Dermis blood vessel endothelial cell (primary cell): ENCODE data around the gene PLCD3. TPM values are rescaled to one million over a fixed set of nuclear protein-coding genes. Genes with fewer than 3 reads are reported as not detected.

ENCODE experiments used
- DNase-seq: peaks from one replicate; pipeline ENCODE4 v3.0.0; 2010
- total RNA-seq: library from RNA; depleted of rRNA; stranded (reverse); fragments of >200 nt; gene quantifications from 2 replicates; pipeline ENCODE4 v1.2.3, GENCODE V29; 2014

The PLCD3 gene
- total RNA-seq, 1 donor from 2014 or later, result 51.4 TPM

GRCh38 chr17:45101883-45102811, 30.2 kb downstream of the PLCD3 start:
- DNase-seq, result no peak

DNA sequence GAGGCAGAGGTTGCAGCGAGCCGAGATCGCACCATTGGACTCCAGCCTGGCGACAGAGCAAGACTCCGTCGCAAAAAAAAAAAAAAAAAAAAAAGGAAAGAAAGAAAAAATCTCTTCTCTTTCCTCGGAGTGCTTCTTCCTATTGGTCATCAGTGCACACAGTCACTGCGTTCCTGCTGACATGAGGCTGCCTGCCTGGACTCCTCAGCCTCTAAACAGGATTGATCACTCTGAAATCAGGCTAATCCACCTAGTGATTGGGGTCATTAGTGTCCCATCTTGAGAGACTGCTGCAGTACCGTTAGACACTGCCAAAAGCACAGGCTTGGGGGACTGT, 30.8 kb downstream of the PLCD3 start:
- no peak for DNase-seq

DNA sequence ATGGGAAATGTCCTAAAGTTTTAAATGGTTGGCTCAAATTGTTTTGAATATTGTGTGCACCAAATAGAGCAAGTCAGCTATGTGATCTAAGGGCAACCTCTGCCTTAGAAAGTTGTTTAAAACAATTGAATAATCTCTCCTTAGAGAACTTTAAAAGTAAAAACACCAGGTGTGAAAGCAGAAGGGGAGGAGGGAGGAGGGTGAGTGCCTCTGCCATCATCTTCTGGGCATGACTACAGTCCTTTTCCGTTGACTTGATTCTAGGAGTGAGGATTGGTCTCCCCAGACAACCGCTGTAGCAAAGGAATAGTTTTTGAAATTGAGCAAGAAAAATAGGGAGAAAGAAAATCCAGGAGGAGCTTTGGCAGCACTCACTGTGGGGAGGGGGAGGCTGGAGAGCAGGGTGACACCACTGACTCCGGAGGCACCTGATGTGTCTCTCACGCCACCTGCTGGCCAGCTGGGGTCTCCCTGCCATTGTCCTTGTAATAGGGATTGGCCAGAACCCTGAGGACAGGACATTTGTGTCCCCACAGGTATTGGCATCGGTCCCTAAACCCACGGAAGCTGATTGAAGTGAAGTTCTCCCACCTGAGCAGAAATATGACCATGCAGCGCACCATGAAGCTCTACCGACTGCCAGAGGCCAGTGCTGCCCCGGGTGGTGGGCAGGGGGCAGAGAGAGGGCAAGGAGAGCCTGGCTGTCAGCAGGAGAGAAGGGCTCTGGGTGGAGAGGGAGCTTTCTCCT, 33.3 kb downstream of the PLCD3 start:
- peak; percentile 88 for DNase-seq

- no peak for DNase-seq
Measured at GRCh38 chr17:45098081-45098868, 34.0 kb downstream of the PLCD3 start.

DNA sequence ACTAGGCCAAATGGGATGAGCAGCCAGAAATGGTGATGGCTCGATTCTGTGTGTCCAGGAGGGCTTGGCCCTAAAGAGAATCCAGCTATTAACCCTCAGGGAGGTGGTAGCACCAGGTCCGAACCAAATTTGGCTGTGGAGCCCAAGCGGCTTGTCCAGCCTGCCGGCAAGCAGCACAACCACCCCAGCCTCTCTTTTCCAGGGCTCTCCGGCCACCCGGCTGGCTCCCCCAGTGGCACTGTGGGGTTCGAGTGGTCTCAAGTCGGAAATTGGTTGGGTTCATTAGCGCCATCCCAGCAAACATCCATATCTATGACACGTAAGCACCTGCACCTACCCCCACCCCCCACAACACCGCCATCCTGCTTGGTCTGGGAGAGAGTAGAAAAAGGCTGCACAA, 35.4 kb downstream of the PLCD3 start:
- no peak for DNase-seq

GRCh38 chr17:45096141-45096540, 36.2 kb downstream of the PLCD3 start:
- peak; percentile 73 for DNase-seq

DNA sequence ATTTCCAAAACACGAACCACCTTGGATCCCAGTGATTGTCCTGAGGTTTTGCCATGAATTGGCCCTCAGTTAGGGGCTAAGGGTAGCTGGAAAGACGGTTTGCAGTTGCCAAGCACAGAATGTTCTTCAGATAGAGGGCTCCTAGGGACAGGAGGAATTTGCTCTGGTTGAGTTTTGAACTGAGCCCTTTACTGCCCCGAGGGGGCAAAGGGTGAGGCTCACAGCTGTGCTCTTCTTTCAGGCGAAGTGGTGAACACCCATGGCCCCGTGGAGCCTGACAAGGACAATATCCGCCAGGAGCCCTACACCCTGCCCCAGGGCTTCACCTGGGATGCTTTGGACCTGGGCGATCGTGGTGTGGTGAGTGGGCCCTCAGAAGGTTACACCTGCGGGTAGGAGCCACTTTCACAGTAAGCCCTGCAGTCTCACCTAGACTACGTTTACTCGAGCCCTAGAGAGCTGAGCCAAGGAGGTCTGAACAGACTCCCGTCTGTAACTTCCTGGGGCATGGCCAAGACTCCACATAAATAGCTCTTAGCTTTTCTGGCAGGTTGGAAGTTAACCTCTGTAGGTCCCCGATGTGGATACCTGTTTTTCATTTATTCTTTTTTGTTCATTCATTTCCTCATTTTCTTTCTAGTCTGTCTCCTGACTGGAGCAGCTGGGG, 38.7 kb downstream of the PLCD3 start:
- peak; percentile 26 for DNase-seq

DNA sequence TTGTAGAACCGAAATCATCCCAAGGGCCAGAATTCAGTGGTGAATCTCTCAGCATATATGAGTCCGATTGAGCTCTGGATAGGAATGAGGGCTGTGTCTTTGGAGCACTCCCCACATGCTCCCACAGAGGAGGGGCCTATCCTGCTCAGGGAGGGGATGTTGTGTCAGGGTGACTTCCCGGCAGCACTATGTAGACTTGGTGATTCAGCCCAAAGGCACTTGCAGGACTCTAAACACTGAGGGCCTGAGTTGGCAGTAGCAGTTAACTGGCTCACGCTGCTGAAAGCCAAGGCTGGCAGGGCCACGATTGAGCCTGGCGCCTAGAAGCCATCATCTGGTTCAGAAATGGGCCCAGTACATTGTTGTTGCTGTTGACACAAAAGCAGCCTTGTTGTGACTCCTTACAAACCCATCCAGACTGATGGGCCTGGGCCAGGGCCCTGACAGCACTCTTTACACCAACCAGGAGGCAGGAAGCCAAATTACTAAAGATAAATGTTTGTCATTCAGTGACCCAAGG, 39.3 kb downstream of the PLCD3 start:
- DNase-seq, result peak; percentile 98

- peak; percentile 27 for DNase-seq
Measured at GRCh38 chr17:45091778-45092425, 40.4 kb downstream of the PLCD3 start.

DNA sequence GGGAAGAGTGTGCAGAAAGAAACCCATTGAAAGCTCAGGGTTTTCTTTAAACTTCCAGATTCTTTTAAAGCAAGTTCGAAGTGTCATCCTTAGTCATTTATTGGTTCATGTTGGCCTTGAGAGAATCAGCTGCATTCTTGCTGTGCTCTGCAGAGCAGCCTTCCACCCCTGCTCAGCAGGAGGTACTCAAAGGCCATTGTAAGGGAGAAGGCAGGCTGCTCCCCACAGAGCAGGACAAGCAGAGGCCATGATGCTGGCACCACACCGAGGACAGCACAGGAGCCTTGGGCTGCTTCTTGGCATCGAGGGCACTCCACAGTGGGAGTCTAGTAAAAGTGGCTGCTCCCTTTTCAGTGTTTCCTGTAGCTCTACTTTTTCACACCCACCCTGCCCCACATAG, 41.6 kb downstream of the PLCD3 start:
- DNase-seq, result no peak

GRCh38 chr17:45088741-45089140, 43.6 kb downstream of the PLCD3 start:
- DNase-seq, result no peak

GRCh38 chr17:45087978-45088377, 44.3 kb downstream of the PLCD3 start:
- DNase-seq, result no peak

- DNase-seq, result no peak
Measured at GRCh38 chr17:45087504-45087975, 44.8 kb downstream of the PLCD3 start.

GRCh38 chr17:45086865-45087503, 45.3 kb downstream of the PLCD3 start:
- DNase-seq, result no peak

DNA sequence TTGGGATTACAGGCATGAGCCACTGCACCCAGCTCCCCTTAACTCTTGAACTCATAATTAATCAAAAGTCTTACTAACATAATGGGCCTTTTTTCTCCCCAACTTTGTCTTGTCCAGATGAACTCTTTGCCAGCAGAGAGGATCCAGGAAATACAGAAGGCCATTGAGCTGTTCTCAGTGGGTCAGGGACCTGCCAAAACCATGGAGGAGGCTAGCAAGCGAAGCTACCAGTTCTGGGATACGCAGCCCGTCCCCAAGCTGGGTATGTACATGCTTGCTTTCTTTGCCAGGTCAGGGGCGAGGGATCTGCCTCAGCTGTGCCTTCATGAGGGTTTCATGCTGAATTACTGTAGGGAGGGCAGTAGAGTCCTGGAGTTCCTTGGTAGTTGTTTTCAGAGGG, 45.9 kb downstream of the PLCD3 start:
- DNase-seq, result no peak

- no peak for DNase-seq
Measured at GRCh38 chr17:45081047-45081703, 51.1 kb downstream of the PLCD3 start.

- DNase-seq, result peak; percentile 23
Measured at GRCh38 chr17:45077643-45078042, 54.7 kb downstream of the PLCD3 start.

DNA sequence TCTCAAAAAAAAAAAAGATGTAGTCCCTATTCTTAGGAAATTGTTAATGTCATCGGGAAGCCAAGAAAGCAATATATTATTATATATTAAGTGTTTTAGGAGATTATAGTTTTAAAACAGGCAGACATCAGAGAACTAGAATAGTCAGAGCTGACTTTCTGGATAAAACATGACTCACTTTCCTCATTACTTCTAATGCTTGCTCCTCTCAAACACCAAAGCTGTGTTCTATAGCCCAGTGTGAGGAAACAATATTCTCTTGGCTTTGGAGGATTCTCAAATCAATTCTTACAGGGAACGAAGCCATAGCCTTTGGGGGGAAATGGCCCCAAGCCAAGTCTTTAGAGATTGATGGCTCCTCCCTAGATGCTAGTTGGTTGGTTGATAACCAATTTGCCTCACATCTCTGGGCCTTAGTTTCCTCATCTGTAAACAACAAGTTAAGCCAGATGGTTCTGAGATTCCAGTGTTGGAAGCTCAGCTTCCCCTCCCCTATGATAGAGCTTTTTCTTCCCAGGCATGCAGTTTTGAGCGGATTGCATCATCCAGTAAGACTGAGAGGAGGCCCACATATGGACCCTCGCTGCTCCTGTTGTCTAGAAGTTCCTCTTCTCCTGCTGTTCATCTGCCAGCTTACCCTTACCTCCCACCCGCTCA, 58.8 kb downstream of the PLCD3 start:
- no peak for DNase-seq

- DNase-seq, result peak; percentile 36
Measured at GRCh38 chr17:45070809-45071208, 61.5 kb downstream of the PLCD3 start.

- no peak for DNase-seq
Measured at GRCh38 chr17:45070001-45070400, 62.3 kb downstream of the PLCD3 start.
